ENCODE results near the gene TOLLIP.

The TOLLIP gene

GRCh38 chr11:1229471-1230120, 79.8 kb downstream of the TOLLIP start:
- DNase-seq: no peak

- DNase-seq: no peak
These were observed 80.4 kb downstream of the TOLLIP start for GRCh38 chr11:1228921-1229451.

GRCh38 chr11:1228101-1228821, 81.2 kb downstream of the TOLLIP start:
- no peak for DNase-seq

- no peak for DNase-seq
These were observed 81.8 kb downstream of the TOLLIP start for GRCh38 chr11:1227551-1228100.

GRCh38 chr11:1226986-1227550, 82.4 kb downstream of the TOLLIP start:
- no peak for DNase-seq

GRCh38 chr11:1226226-1226985, 83.0 kb downstream of the TOLLIP start:
- no peak for DNase-seq

- no peak for DNase-seq
These were observed 83.8 kb downstream of the TOLLIP start for GRCh38 chr11:1225386-1226225.

GRCh38 chr11:1224491-1225385, 84.7 kb downstream of the TOLLIP start:
- DNase-seq: no peak

Data from kidney glomerular epithelial cell (primary cell).